Stimulated activated CD8-positive, alpha-beta memory T cell treated with anti-CD3 and anti-CD28 coated beads, Interleukin-12 subunit alpha, Interleukin-12 subunit beta, amount 100 ng/mL, for 24 hours (primary cell): Measurements from ENCODE around the gene SPDYE6.
A peak's percentile ranks its signal among the peaks of the same experiment; 100 is the strongest.
"Not testable (repeated sequence)": the region's sequence is repeated elsewhere in the genome, so short reads cannot be mapped to it uniquely, and the experiment has no call there.

Experiments
- DNase-seq: peaks from one replicate; pipeline ENCODE4 v3.0.0-alpha.2; 2020; ENCODE audit errors: extremely low read depth

Gene SPDYE6, protein sequence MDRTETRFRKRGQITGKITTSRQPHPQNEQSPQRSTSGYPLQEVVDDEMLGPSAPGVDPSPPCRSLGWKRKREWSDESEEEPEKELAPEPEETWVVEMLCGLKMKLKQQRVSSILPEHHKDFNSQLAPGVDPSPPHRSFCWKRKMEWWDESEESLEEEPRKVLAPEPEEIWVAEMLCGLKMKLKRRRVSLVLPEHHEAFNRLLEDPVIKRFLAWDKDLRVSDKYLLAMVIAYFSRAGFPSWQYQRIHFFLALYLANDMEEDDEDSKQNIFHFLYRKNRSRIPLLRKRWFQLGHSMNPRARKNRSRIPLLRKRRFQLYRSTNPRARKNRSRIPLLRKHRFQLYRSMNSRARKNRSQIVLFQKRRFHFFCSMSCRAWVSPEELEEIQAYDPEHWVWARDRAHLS

DNA sequence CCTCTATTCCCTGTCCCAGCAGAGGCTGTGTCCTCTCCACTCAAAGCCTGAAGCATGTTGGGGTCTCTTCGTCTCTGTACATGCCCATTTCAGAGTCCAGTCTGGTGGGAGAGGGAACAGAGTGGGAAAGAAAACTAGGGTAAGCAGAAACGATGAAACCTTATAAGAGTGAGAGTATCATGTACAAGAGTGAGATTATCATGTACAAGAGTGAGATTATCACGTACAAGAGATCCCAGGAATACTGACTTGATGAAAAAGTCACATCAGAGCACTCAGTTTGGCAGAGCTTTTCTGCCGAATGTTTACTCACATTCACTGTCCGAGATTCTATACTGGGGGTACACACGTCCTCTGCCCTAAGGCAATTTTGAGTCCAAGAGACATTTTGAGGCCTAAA lies at the start of gene SPDYE6:
Gene SPDYE6 (minus strand): TSS at position 101 of the 400 bp plus-strand sequence. CDS start 421 bp downstream, outside the sequence.
- not testable (repeated sequence) for DNase-seq

DNA sequence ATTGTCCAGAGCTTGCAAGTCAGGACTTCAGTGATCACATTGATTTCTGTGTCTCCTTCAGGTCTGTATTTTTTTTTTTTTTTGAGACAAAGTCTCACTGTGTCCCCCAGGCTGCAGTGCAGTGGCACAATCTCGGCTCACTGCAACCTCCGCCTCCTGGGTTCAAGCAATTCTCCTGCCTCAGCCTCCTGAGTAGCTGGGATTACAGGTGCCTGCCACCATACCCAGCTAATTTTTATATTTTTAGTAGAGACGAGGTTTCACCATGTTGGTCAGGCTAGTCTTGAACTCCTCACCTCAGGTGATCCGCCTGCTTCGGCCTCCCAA lies 48.6 kb upstream of the SPDYE6 start:
- not testable (repeated sequence) for DNase-seq

DNA sequence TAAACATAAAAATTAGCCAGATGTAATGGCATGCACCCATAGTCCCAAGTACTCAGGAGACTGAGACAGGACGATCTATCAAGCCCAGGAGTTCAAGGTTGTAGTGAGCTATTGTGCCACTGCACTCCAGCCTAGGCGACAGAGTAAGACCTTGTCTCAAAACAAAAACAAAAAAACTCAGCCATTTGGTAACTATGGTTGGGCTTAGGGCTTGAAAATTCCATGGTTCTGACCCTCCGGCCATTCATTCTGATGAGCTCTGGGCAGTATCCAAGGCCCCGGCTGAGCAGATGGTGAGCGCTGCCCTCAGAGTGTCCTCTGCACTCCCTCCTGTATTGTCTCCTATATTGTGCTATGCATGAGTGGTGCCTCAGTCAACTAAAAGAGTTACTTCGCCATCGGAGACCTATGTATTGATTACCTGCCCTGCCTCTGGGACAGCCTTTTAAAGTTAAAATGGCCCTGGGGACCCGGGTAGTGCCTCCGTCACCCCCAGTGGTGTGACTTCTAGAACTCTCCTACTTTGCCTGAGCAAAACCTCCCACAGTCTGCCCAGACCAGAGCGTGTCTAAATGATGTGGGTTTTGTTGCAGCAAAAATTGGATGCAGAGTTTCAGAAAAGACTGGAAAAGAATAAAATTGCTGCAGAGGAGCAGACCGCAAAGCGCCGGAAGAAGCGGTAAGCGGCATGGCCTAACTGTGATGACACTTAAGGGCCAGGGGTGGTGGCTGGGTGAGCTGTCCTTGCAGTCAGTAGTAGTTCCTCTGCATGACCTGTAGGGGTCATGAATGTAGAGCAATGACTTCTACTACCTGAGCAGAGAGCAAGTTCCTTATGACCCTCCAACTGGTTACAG lies 48.0 kb upstream of the SPDYE6 start:
- no peak for DNase-seq

DNA sequence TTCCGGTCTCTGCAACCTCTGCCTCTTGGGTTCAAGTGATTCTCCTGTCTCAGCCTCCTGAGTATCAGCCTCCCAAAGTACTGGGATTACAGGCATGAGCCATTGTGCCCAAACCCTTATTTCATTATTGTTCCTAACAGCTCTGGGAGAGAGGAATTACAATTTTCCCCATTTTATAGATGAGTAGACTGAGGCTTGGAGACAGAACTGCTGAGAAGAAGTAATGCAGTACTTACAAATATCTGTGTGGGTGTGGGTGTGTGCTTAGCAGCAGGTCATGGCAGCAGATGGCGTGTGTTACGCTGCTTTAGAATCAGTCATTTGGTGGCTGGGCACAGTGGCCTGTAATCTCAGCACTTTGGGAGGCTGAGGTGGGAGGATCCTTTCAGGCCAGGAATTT lies 47.3 kb upstream of the SPDYE6 start:
- no peak for DNase-seq

DNA sequence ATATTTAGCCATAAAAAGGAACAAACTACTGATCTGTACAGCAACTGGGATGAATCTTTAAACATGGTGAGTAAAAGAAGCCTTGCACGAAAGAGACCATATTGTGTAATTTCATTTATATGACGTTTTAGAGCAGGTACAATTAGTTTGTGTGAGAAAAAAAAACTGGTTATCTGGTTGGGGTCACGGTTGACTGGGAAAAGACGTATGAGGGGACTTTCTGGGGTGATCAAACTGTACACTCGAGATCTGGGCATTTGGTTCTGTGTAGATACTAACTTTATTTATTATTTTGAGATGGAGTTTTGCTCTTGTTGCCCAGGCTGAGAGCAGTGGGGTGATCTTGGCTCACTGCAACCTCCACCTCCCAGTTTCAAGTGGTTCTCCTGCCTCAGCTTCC lies 44.1 kb upstream of the SPDYE6 start:
- DNase-seq: no peak

DNA sequence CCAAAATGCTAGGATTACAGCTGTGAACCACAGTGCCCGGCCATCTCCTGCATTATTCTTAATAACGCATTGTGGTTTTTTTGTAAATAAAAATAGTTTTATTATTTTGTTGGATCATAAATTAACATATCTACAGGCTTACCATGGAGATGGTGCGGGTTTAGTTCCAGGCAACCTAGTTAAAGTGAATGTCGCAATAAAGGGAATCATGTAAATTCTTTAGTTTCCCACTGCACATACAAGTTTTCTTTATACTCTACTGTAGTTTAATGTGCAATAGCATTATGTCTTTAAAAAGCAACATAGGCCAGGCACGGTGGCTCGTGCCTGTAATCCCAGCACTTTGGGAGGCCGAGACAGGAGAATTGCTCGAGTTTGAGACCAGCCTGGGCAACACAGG lies 42.3 kb upstream of the SPDYE6 start:
- DNase-seq: no peak

DNA sequence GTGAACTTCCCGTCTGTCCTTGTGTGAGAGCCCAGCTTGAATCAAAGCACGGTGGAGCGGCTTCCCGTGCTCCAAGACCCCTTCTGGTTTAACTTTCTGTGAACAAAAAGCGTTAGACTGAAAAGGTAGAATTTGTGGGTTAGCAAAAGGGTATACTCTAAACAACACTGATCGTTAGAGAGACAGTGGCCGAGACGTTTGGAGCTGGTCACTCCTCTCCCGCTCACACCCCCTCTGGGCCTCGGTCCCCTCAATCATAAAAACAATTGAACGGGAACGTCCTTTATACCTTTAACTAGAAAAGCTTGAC lies 40.4 kb upstream of the SPDYE6 start:
- no peak for DNase-seq

DNA sequence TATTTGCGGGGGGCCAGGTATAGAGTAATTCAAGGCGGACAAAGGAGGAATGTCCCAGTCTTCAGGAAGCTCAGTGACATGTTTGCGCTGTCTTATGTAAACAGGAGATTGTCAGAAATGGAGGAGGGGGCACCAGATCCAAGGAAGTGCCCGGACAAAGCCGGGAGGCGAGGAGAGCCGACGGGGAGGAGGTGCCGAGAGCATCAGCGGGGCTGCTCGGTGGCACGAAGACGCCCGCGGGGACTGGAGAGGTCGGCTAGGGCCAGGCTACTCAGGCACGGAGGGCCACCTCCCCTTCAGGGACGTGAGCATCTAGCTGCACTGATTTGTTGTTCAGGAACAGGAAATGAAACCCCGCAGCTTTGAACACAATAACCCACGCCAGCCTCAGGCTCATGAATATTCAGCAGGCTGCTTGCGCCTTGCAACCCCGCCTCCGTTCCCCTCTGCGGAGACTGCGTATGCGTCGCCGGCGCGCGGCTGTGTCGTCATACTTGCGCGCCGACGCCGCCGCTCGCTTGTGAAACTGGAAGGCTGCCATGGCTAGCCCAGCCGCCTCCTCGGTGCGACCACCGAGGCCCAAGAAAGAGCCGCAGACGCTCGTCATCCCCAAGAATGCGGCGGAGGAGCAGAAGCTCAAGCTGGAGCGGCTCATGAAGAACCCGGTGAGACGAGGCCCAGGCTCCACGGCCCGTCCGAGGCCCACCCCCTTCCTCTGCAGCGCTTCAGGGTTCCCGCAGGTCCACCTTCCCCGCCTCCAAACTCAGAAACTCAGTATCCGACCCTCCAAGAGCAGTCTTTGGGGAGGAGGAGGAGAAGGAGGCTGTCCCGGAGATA lies 39.8 kb upstream of the SPDYE6 start, which contains the start of gene PRKRIP1:
Gene PRKRIP1 (plus strand): TSS at position 491 of the 837 bp plus-strand sequence. CDS start 49 bp downstream, at position 540.
- DNase-seq: peak; percentile 61

DNA sequence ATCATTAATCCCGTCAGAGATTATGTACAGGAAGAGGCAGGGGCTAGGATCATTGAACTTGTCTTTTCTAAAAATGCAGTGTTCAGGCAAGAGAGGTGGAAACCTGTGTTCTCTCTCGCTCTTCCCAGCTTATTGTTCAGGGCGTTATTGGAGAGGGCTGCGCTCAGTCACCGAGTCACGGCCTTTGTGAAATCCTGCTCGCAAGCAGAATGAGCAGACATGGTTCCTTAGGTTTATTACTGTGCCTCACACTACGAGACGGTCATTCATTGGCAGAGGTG lies 39.3 kb upstream of the SPDYE6 start:
- no peak for DNase-seq

DNA sequence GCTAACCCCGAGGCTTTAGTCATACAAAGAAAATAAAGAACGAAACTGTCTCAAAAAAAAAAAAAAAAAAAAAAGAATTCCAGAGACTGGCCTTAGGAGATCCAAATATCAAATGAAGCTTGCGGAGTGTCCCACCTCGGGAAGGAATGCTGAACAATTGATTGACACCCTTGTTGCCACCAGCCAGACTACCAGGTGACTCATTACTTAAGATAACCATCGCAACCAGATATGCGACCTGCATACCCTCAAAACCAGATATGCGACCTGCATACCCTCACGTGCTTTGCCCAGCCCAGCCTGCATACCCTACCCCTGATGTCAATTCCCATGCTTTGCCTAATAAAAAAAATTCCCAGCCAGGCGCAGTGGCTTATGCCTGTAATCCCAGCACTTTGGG lies 37.2 kb upstream of the SPDYE6 start:
- DNase-seq: no peak

DNA sequence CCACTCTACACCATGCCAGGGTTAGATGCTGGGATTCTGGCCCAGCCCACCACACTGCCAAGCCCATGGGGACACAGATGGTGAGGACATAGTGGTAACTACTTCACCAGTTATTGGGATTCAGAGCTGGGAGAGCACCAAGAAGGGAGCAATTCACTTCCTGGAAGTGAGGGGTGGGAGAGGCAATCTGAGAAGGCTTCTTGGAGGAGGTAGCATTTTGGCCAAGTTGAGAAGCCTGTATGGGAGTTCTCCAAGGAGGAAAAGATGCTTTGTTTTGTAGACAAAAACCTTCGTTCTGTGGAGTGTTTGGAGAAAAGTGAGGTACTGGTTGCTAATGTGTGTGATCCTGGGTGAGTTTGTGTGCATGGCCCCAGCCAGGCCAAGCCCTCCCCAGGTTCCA lies 36.1 kb upstream of the SPDYE6 start:
- DNase-seq: no peak

DNA sequence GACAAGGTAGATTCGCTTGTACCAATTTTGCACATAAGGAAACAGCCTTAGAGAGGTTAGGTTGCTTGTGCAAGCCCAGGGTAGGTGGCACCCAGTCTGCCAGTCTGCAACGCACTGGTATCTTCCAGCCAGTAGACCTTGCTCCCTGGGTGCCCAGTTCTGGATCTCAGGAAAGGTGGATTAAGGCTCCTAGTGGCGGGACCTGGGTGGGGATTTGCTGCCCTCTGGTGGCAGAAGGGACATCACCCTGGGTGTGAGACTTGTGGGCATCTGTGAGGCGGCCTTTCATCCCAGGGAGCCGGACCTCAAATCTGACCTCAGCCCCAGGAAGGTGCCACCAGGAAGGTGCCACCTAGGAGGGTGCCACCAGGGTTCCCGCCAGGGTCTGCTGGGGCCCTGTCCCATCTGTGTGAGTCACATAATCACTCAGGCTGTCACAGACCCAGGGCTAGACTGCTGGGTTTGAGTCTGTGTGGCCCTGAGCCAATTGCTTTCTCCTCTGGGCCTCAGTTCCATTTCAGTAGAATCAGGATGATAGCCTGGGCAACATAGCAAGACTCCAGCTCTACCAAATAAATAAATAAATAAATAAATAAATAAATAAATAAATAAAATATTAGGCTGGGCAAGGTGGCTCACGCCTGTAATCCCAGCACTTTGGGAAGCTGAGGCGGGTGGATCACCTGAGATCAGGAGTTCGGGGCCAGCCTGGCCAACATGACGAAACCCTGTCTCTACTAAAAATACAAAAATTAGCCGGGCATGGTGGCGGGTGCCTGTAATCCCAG lies 34.6 kb upstream of the SPDYE6 start:
- DNase-seq: peak; percentile 31

DNA sequence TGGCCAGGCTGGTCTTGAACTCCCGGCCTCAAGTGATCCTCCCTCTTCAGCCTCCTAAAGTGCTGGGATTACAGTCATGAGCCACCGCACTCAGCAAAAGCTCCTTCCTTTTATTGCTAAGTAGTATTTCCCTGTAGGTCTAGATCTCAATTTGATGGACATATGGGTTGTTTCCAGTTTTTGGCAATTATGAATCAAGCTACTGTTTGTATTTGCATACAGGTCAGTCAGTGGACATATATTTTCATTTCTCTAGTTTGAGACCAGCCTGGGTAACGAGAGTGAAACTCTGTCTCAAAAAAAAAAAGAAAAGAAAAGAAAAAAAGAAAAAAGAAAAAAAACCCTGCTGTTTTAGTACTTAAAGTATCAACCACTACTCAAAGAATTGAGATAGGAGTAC lies 33.6 kb upstream of the SPDYE6 start:
- no peak for DNase-seq

DNA sequence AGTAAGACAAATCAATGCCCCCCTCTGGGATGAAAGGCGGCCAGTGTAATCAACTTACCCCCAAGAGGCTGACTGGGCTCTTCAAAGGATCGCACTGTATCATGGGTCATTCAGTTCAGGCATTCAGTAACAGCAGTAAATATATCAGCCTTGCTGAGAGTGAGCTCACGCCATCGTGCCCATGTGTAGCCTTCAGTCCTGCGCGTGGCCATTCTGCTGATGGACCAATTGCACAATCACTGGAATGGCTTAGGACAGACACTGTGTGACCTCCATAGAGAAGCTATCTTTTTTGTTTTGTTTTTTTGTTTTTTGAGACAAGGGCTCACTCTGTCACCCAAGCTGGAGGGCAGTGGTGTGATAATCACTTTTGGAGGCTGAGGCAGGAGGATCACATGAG lies 30.8 kb upstream of the SPDYE6 start:
- no peak for DNase-seq

DNA sequence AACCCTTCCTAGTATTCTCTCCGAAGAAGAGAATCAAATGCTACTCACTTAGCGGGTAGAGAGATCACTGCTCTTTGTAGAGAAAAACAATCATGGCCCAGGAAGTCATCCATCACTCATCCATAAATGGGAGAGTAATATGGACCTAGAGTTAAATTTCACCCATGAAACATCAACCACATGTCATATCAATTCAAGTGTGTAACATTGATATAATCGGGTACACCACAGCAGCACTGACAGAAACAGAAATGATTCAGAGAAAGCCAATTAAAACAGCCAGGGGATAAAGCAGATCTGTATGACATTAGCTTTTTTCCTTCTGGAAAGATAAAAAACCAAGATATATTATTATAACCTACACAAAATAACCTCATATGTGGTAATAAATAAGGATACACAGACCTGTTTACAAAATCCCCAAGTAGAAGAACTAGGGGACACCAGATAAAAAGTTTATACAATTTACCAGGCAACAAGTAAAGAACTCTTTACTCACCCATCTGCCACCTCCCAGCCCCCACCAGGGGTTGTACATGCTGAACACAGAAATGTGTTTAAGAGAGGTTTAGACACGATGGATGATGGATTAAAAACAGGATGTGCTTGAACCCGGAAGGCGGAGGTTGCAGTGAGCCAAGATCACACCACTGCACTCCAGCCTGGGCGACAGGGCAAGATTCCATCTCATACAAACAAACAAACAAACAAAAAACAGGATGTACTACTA lies 25.6 kb upstream of the SPDYE6 start:
- not testable (repeated sequence) for DNase-seq

DNA sequence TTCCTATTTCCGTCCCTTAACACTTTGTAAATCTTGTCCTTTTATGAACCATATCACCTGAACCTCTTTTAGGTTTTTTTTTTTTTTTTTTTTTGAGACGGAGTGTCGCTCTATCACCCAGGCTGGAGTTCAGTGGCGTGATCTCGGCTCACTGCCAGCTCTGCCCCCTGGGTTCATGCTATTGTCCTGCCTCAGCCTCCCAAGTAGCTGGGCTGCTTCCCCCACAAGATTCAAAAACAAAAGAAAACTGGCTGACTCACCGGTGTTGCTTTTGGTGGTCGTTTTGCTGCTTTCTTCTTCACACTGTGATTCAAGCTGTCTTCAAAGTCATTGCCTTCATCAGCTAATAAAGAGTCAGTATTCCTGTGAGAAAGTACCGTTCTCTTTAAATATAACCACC lies 24.6 kb upstream of the SPDYE6 start:
- not testable (repeated sequence) for DNase-seq

DNA sequence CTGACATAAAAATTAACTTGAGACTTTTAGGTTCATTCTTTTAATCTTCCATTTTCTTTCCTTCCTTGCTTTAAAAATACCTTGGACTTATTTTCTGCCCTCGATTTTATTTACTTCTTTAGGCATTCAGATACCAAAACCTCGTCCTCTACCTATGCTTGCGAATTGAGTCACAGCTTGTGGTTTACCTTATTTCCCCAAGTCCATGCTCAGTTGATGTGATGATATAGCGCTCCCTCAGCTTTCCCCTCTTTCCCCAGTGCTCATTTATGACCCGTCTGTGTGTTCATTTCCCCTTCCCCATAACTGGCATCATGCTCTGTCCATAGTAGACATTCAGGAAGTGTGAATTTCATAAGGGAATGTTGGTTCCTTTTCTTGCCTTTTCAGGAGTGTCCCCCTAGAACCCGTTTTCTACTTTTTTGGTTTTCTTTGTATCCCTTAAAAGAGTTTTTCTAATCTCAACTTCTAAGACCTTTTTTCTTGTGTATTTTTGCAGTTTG lies 20.8 kb upstream of the SPDYE6 start:
- no peak for DNase-seq

DNA sequence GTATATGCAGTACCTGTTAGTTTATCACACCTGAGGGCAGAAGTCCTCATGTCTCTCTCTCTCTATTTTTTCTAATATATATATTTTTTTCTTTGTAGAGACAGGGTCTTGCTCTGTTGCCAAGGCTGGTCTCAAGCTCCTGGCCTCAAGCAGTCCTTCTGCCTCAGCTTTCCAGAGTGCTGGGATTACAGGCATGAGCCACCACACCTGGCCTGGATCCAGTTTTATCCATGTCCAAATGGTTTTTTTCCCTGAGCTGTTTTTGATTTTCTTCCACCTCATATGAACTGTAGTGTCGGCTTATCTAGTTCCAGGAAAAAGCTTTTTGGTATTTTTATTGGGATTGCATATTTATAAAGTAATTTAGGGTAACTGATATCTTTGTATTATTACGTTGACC lies 16.6 kb upstream of the SPDYE6 start:
- DNase-seq: not testable (repeated sequence)

DNA sequence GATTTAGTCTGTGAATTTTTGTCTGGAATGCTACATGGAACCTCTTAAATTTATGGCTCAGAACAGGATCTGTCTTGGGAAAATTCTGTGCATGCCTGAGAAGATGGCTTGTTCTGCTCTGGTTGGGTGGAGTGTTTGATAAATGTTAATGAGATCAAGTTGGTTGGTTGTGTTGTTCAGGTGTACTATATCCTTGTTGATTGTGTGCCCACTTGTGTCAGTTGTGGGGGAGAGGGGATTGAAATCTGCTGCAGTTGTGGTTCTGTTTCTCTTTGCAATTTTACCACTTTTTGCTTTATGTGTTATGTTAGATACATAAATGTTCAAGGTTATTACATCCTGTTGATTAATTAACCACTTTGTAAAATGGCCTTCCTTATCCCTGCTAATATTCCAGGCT lies 13.8 kb upstream of the SPDYE6 start:
- not testable (repeated sequence) for DNase-seq

DNA sequence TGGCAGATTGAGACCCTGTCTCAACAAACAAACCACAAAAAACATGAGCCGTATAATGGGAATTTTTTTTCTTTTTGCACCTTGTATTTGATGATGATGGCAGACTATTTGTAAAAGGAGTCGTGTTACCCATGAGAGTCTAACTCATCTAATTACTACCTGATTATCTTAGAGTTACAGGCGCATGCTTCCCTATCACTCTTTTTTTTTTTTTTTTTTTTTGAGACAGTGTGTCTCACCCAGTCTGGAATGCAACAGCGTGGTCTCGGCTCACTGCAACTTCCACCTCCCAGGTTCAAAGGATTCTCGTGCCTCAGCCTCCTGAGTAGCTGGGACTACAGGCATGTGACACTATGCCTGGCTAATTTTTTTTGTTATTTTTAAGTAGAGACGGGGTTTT lies 9.1 kb upstream of the SPDYE6 start:
- DNase-seq: not testable (repeated sequence)

DNA sequence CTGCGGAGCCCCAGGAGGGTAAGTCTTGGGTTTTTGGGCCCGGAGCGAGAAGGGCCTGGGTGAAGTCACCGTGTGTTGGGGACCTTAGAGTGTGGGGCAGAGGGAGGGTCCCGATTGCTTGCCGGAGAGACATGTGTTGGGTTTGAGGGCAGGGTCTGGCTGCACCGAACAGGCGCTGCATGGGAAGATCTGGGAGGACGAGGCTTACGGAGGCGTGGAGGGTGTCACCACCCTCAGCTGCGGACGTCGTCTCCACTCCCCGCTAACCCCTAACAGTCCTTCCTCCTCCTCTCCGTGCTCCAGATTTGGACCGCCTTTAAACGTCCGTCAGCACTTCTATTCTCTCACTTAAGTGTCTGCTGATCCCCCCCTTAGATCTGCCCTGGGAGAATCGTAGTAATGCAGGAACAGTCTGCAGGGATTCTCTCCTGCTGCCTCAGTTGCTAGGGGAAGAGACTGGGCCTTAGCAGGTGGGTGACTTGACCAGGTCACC lies 8.2 kb upstream of the SPDYE6 start:
- DNase-seq: not testable (repeated sequence)
